Sigmoid colon (tissue), 7 donors: Measurements from ENCODE around the gene NOTCH3. TPM values are rescaled to one million over a fixed set of nuclear protein-coding genes. Genes with fewer than 3 reads are reported as not detected.

Experiments used
- DNase-seq: peaks from one replicate; pipeline ENCODE4 v3.0.0-alpha.2; 2019
- H3K27ac ChIP-seq, 4 donors: fragments of 200-600 bp; sonication (generic); one replicate each; pipeline ENCODE4 v1.5.1; 2016 to 2019; ENCODE audit warnings: mild to moderate bottlenecking in 1 of 4
- H3K27me3 ChIP-seq, 3 donors: fragments of 200-600 bp; sonication (generic); one replicate each; pipeline ENCODE4 v1.5.1; 2019; ENCODE audit warnings: mild to moderate bottlenecking in 1 of 3
- H3K36me3 ChIP-seq, 4 donors: fragments of 200-600 bp; sonication (generic); one replicate each; pipeline ENCODE4 v1.5.1; 2016 to 2019
- H3K4me1 ChIP-seq, 4 donors: fragments of 200-600 bp; sonication (generic); one replicate each; pipeline ENCODE4 v1.5.1; 2017 to 2019
- H3K4me3 ChIP-seq, 4 donors: fragments of 200-600 bp; sonication (generic); one replicate each; pipeline ENCODE4 v1.5.1; 2017 to 2019; ENCODE audit warnings: mild to moderate bottlenecking in 2 of 4, moderate library complexity in 1 of 4
- H3K9me3 ChIP-seq, 4 donors: fragments of 200-600 bp in 3 of 4; sonication (generic) in 3 of 4; one replicate each; pipeline versions ENCODE4 v1.5.1 to v1.6.1; 2013 to 2019
- CTCF ChIP-seq, 4 experiments: fragments of 450-650 bp in 3 of 4; fragments of 200-600 bp in 1 of 4; IDR thresholded peaks; one replicate each; pipeline ENCODE4 v1.5.1; 2016 to 2019; ENCODE audit warnings: antibody characterized with exemption in 4 of 4, mild to moderate bottlenecking in 3 of 4, moderate library complexity in 2 of 4
- EP300 ChIP-seq, 4 donors: sonication (generic); formaldehyde crosslinking; IDR thresholded peaks; one replicate each; pipeline ENCODE4 v1.6.1; 2017; ENCODE audit warnings: antibody characterized with exemption in 4 of 4
- POLR2A ChIP-seq, 2 donors: fragments of 450-650 bp; IDR thresholded peaks; one replicate each; pipeline ENCODE4 v1.6.1; 2016; ENCODE audit warnings: antibody characterized with exemption in 2 of 2, mild to moderate bottlenecking in 2 of 2, moderate library complexity in 2 of 2
- POLR2AphosphoS5 ChIP-seq, 4 donors: sonication (generic); formaldehyde crosslinking; IDR thresholded peaks; one replicate each; pipeline ENCODE4 v1.6.1; 2017; ENCODE audit warnings: antibody characterized with exemption in 4 of 4
- WGBS, 2 donors: extraction: QIAGEN DNeasy Blood & Tissue Kit; methylation state at CpG; one replicate each; pipeline ENCODE4 v1.1.7; 2013; 5-methylcytosine and 5-hydroxymethylcytosine counted together
- intact Hi-C: fragments of 100-400 bp; cut with DNase I; formaldehyde crosslinking; loops from one replicate; pipeline ENCODE4 v1.15.1; 2023
- polyA plus RNA-seq, 3 donors: library from polyadenylated mRNA; stranded (reverse); fragments of 200-250 nt; gene quantifications; one replicate each; pipeline ENCODE4 v1.2.3, GENCODE V29; 2013
- total RNA-seq, 4 donors: library from RNA; depleted of rRNA; stranded (reverse); fragments of >200 nt; gene quantifications; one replicate each; pipeline ENCODE4 v1.1.0, GENCODE V29; 2016
- donor health status: healthy with polysubstance abuse.
- donor health status: Bipolar disorder and iron deficiency.
- donor health status: healthy.

NOTCH3 gene
- total and polyA plus RNA-seq, 7 donors = under 0.01 to 15.0 (median 3.9) TPM

- H3K4me1 ChIP-seq = peaks cover 0 to 12% (median 8%) of the 10 kb centered on the region in 4 donors
- TF ChIP-seq CTCF (IDR thresholded peaks at IDR 0.05) (no peak), POLR2AphosphoS5 (IDR thresholded peaks at IDR 0.05) (no peak), EP300 (IDR thresholded peaks at IDR 0.05) (no peak), POLR2A (IDR thresholded peaks at IDR 0.05) (no peak)
- DNase-seq = no peak
- H3K9me3 ChIP-seq = no peaks in the 10 kb centered on the region
- H3K27ac ChIP-seq = no peak overlapping the region
- intact Hi-C loops = no loop called here
- peaks cover 0 to under 1% (median 0%) of the 10 kb centered on the region in 3 donors for H3K27me3 ChIP-seq
- no peak overlapping the region for H3K4me3 ChIP-seq
- WGBS, 2 donors = 91% methylated on average over 42 of the region's 42 CpGs
- H3K36me3 ChIP-seq = peaks cover 35 to 70% (median 52%) of the 10 kb centered on the region in 4 donors
These were observed 37.2 kb upstream of the NOTCH3 start for GRCh38 chr19:15237759-15238638.

GRCh38 chr19:15236886-15237285 lies 36.1 kb upstream of the NOTCH3 start:
- Histone ChIP-seq H3K27ac (no peak overlapping the region), H3K27me3 (peaks cover 9 to 12% (median 10%) of the 10 kb centered on the region in 3 donors), H3K36me3 (peaks cover 28 to 59% (median 45%) of the 10 kb centered on the region in 4 donors), H3K4me3 (no peak overlapping the region), H3K9me3 (no peaks in the 10 kb centered on the region), H3K4me1 (peaks cover 0 to 23% (median 17%) of the 10 kb centered on the region in 4 donors)
- 94 to 95% methylated on average over 9 of the region's 9 CpGs for WGBS, 2 donors
- DNase-seq = no peak
- intact Hi-C loops = no loop called here
- TF ChIP-seq POLR2AphosphoS5 (IDR thresholded peaks at IDR 0.05) (no peak), CTCF (IDR thresholded peaks at IDR 0.05) (no peak), EP300 (IDR thresholded peaks at IDR 0.05) (no peak), POLR2A (IDR thresholded peaks at IDR 0.05) (no peak)

- WGBS, 2 donors = 85 to 88% methylated on average over 2 of the region's 2 CpGs
- no peak for DNase-seq
- Histone ChIP-seq H3K27ac (no peak overlapping the region), H3K4me3 (no peak overlapping the region), H3K36me3 (peaks cover 28 to 51% (median 41%) of the 10 kb centered on the region in 4 donors), H3K4me1 (peaks cover 0 to 24% (median 21%) of the 10 kb centered on the region in 4 donors), H3K27me3 (peaks cover 12 to 22% (median 21%) of the 10 kb centered on the region in 3 donors), H3K9me3 (no peaks in the 10 kb centered on the region)
- intact Hi-C loops = no loop called here
- TF ChIP-seq EP300 (IDR thresholded peaks at IDR 0.05) = no peak
- TF ChIP-seq CTCF (IDR thresholded peaks at IDR 0.05) = no peak
- no peak for TF ChIP-seq POLR2A (IDR thresholded peaks at IDR 0.05)
- no peak for TF ChIP-seq POLR2AphosphoS5 (IDR thresholded peaks at IDR 0.05)
These were observed 35.0 kb upstream of the NOTCH3 start for GRCh38 chr19:15235781-15236180.

- H3K27me3 ChIP-seq = peaks cover 12 to 31% (median 28%) of the 10 kb centered on the region in 3 donors
- no peak overlapping the region for H3K27ac ChIP-seq
- intact Hi-C loops = no loop called here
- H3K9me3 ChIP-seq = no peaks in the 10 kb centered on the region
- 60 to 78% methylated on average over 10 of the region's 10 CpGs for WGBS, 2 donors
- peaks cover 0 to 23% (median 21%) of the 10 kb centered on the region in 4 donors for H3K4me1 ChIP-seq
- no peak for DNase-seq
- no peak for TF ChIP-seq POLR2A (IDR thresholded peaks at IDR 0.05)
- TF ChIP-seq EP300 (IDR thresholded peaks at IDR 0.05) = no peak
- no peak for TF ChIP-seq CTCF (IDR thresholded peaks at IDR 0.05)
- no peak for TF ChIP-seq POLR2AphosphoS5 (IDR thresholded peaks at IDR 0.05)
- H3K4me3 ChIP-seq = no peak overlapping the region
- H3K36me3 ChIP-seq = peaks cover 25 to 39% (median 32%) of the 10 kb centered on the region in 4 donors
These were observed 33.8 kb upstream of the NOTCH3 start for GRCh38 chr19:15234431-15235130.
